GM21619 (cell line): ENCODE data around the gene MLKL.
"Not testable (repeated sequence)": the region's sequence is repeated elsewhere in the genome, so short reads cannot be mapped to it uniquely, and the experiment has no call there.

Experiments used
- ATAC-seq: cut with Tn5 transposase; IDR thresholded peaks from one replicate; pipeline ENCODE4 v1.9.1; 2021; ENCODE audit not compliant: unreplicated experiment

Gene MLKL

GRCh38 chr16:74732707-74733350, 32.2 kb upstream of the MLKL start:
- no peak for ATAC-seq

GRCh38 chr16:74731853-74732477, 31.3 kb upstream of the MLKL start:
- ATAC-seq = no peak

- no peak for ATAC-seq
Observed at GRCh38 chr16:74729783-74730683, 29.4 kb upstream of the MLKL start.

- no peak for ATAC-seq
Observed at GRCh38 chr16:74727903-74728302, 27.2 kb upstream of the MLKL start.

- no peak for ATAC-seq
Observed at GRCh38 chr16:74726716-74727115, 26.1 kb upstream of the MLKL start.

- no peak for ATAC-seq
Observed at GRCh38 chr16:74725651-74726455, 25.2 kb upstream of the MLKL start.

- no peak for ATAC-seq
Observed at GRCh38 chr16:74724820-74725549, 24.3 kb upstream of the MLKL start.

GRCh38 chr16:74723256-74723655, 22.6 kb upstream of the MLKL start:
- no peak for ATAC-seq

GRCh38 chr16:74722156-74722555, 21.5 kb upstream of the MLKL start:
- ATAC-seq = not testable (repeated sequence)

- no peak for ATAC-seq
Observed at GRCh38 chr16:74721716-74722115, 21.1 kb upstream of the MLKL start.

- ATAC-seq = no peak
Observed at GRCh38 chr16:74720579-74720978, 19.9 kb upstream of the MLKL start.

- ATAC-seq = no peak
Observed at GRCh38 chr16:74718741-74719610, 18.3 kb upstream of the MLKL start.

- ATAC-seq = no peak
Observed at GRCh38 chr16:74718140-74718539, 17.5 kb upstream of the MLKL start.

- no peak for ATAC-seq
Observed at GRCh38 chr16:74717367-74717766, 16.7 kb upstream of the MLKL start.

GRCh38 chr16:74716355-74716754, 15.7 kb upstream of the MLKL start:
- ATAC-seq = no peak

- ATAC-seq = no peak
Observed at GRCh38 chr16:74713876-74714275, 13.2 kb upstream of the MLKL start.

- no peak for ATAC-seq
Observed at GRCh38 chr16:74713325-74713724, 12.7 kb upstream of the MLKL start.

- ATAC-seq = no peak
Observed at GRCh38 chr16:74711938-74712337, 11.3 kb upstream of the MLKL start.

GRCh38 chr16:74710401-74710800, 9.7 kb upstream of the MLKL start:
- no peak for ATAC-seq
